Measurements from ENCODE around the gene HAS3.

The HAS3 gene

GRCh38 chr16:69115361-69115760, 9.9 kb downstream of the HAS3 start:
- no peak overlapping the region for H3K27ac ChIP-seq
- no peak overlapping the region for H2AFZ ChIP-seq
- no peaks in the 10 kb centered on the region for H3K9me3 ChIP-seq (ENCODE audit: control insufficient read depth, low read length)
- H3K36me3 ChIP-seq (ENCODE audit: control insufficient read depth, insufficient read depth, low read length): no peaks in the 10 kb centered on the region
- TF ChIP-seq CTCF (IDR thresholded peaks at IDR 0.05): no peak
- no peak overlapping the region for H3K4me3 ChIP-seq (ENCODE audit: low read depth, low read length)
- H3K9ac ChIP-seq: no peak overlapping the region
- H3K4me2 ChIP-seq (ENCODE audit: low read length): no peak overlapping the region
- no peaks in the 10 kb centered on the region for H3K27me3 ChIP-seq (ENCODE audit: control insufficient read depth, insufficient read depth, low read length)
- peaks cover 11% of the 10 kb centered on the region for H3K4me1 ChIP-seq
- peaks cover 9% of the 10 kb centered on the region for H3K79me2 ChIP-seq

- no peaks in the 10 kb centered on the region for H3K36me3 ChIP-seq (ENCODE audit: control insufficient read depth, insufficient read depth, low read length)
- no peak for TF ChIP-seq CTCF (IDR thresholded peaks at IDR 0.05)
- no peak overlapping the region for H3K27ac ChIP-seq
These were observed 10.4 kb downstream of the HAS3 start for GRCh38 chr16:69115837-69116236.

GRCh38 chr16:69116256-69116875, 10.9 kb downstream of the HAS3 start:
- TF ChIP-seq CTCF (IDR thresholded peaks at IDR 0.05): no peak
- H2AFZ ChIP-seq: peak overlapping the region; percentile 17
- no peak overlapping the region for H3K27ac ChIP-seq
- no peak overlapping the region for H3K9ac ChIP-seq
- H3K36me3 ChIP-seq (ENCODE audit: control insufficient read depth, insufficient read depth, low read length): no peaks in the 10 kb centered on the region
- no peak overlapping the region for H3K4me3 ChIP-seq (ENCODE audit: low read depth, low read length)
- H3K79me2 ChIP-seq: peaks cover 9% of the 10 kb centered on the region
- H3K4me1 ChIP-seq: peaks cover 11% of the 10 kb centered on the region
- no peaks in the 10 kb centered on the region for H3K27me3 ChIP-seq (ENCODE audit: control insufficient read depth, insufficient read depth, low read length)
- H3K4me2 ChIP-seq (ENCODE audit: low read length): peak overlapping the region; percentile 5
- H3K9me3 ChIP-seq (ENCODE audit: control insufficient read depth, low read length): no peaks in the 10 kb centered on the region

More at GRCh38 chr16:69115837-69116236, 10.4 kb downstream of the HAS3 start:
- peaks cover 11% of the 10 kb centered on the region for H3K4me1 ChIP-seq
- H3K4me2 ChIP-seq (ENCODE audit: low read length): no peak overlapping the region
- no peak overlapping the region for H3K9ac ChIP-seq
- no peaks in the 10 kb centered on the region for H3K9me3 ChIP-seq (ENCODE audit: control insufficient read depth, low read length)
- H3K79me2 ChIP-seq: peaks cover 9% of the 10 kb centered on the region
- no peak overlapping the region for H2AFZ ChIP-seq
- no peaks in the 10 kb centered on the region for H3K27me3 ChIP-seq (ENCODE audit: control insufficient read depth, insufficient read depth, low read length)
- H3K4me3 ChIP-seq (ENCODE audit: low read depth, low read length): no peak overlapping the region

- Histone ChIP-seq H3K4me1 (peaks cover 11% of the 10 kb centered on the region), H3K36me3 (ENCODE audit: control insufficient read depth, insufficient read depth, low read length) (no peaks in the 10 kb centered on the region)
These were observed 11.5 kb downstream of the HAS3 start for GRCh38 chr16:69116906-69117305.

More at GRCh38 chr16:69116906-69117305, 11.5 kb downstream of the HAS3 start:
- Histone ChIP-seq H2AFZ (no peak overlapping the region), H3K4me2 (ENCODE audit: low read length) (peak overlapping the region; percentile 5), H3K79me2 (peaks cover 9% of the 10 kb centered on the region), H3K9me3 (ENCODE audit: control insufficient read depth, low read length) (no peaks in the 10 kb centered on the region), H3K27ac (no peak overlapping the region), H3K4me3 (ENCODE audit: low read depth, low read length) (no peak overlapping the region), H3K27me3 (ENCODE audit: control insufficient read depth, insufficient read depth, low read length) (no peaks in the 10 kb centered on the region), H3K9ac (no peak overlapping the region)
- TF ChIP-seq CTCF (IDR thresholded peaks at IDR 0.05): no peak
